ENCODE data around the gene HIRIP3. TPM values are rescaled to one million over a fixed set of nuclear protein-coding genes. Genes with fewer than 3 reads are reported as not detected.

The HIRIP3 gene
- total and polyA plus RNA-seq, 2 of the 13 experiments (the other 11 are each of a cell fraction or from before 2014, with no cell fraction given) = 12.6 to 17.2 TPM

DNA sequence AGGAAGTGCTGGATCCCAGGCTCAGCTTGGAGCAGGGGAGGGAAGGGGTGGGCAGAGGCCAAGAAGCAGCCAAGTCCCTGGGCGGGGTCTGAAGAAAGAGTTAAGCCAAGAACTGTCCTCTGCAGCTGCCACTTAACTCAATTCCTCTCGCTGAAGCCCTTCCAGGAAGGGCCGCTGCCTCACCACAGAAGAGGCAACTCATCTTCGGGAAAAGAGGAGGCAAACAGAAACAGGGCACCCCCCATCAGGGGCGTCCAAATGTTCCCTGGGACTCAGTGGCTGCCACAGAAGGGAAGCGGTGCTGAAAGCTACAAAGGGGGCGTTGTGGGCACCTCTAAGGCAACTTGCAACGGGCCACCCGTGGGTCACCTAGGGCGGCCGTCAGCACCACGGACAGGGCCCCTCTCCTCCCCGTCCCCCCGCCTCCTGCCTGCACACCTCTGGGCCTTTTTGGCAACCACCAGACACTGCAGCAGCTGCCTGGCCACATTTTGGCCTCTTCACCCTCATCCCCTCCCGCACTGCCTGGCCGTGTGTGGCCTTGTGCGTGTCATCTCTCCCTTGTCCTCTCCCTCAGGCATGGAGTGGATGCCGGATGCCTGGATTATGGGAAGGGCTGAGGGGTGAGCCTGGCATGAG, 33.1 kb upstream of the HIRIP3 start (continued):
- TF ChIP-seq BHLHE40 (IDR thresholded peaks at IDR 0.05; ENCODE audit: low read length) (no peak), FOSL2 (CRISPR knock-in tag; IDR thresholded peaks at IDR 0.05) (peak; percentile 27; the same call in 1 of the 2 replicates), REL (CRISPR knock-in tag; conservative IDR thresholded peaks at IDR 0.05) (no peak), MTA3 (CRISPR knock-in tag; IDR thresholded peaks at IDR 0.05) (no peak), ZNF549 (CRISPR knock-in tag; IDR thresholded peaks at IDR 0.05) (no peak), KDM6A (CRISPR knock-in tag; IDR thresholded peaks at IDR 0.05; ENCODE audit: low read depth) (no peak), FOXC1 (CRISPR knock-in tag; IDR thresholded peaks at IDR 0.05; ENCODE audit: borderline replicate concordance) (no peak), MED8 (CRISPR knock-in tag; IDR thresholded peaks at IDR 0.05; ENCODE audit: insufficient replicate concordance) (no peak), DNMT1 (CRISPR knock-in tag; IDR thresholded peaks at IDR 0.05) (no peak), NR2C2 (CRISPR knock-in tag; IDR thresholded peaks at IDR 0.05; ENCODE audit: borderline replicate concordance) (no peak), SP4 (CRISPR knock-in tag; IDR thresholded peaks at IDR 0.05) (0 out of 2 replicates have a peak, but pooled peaks have one; percentile 15)
- TF ChIP-seq, protein P1, sequence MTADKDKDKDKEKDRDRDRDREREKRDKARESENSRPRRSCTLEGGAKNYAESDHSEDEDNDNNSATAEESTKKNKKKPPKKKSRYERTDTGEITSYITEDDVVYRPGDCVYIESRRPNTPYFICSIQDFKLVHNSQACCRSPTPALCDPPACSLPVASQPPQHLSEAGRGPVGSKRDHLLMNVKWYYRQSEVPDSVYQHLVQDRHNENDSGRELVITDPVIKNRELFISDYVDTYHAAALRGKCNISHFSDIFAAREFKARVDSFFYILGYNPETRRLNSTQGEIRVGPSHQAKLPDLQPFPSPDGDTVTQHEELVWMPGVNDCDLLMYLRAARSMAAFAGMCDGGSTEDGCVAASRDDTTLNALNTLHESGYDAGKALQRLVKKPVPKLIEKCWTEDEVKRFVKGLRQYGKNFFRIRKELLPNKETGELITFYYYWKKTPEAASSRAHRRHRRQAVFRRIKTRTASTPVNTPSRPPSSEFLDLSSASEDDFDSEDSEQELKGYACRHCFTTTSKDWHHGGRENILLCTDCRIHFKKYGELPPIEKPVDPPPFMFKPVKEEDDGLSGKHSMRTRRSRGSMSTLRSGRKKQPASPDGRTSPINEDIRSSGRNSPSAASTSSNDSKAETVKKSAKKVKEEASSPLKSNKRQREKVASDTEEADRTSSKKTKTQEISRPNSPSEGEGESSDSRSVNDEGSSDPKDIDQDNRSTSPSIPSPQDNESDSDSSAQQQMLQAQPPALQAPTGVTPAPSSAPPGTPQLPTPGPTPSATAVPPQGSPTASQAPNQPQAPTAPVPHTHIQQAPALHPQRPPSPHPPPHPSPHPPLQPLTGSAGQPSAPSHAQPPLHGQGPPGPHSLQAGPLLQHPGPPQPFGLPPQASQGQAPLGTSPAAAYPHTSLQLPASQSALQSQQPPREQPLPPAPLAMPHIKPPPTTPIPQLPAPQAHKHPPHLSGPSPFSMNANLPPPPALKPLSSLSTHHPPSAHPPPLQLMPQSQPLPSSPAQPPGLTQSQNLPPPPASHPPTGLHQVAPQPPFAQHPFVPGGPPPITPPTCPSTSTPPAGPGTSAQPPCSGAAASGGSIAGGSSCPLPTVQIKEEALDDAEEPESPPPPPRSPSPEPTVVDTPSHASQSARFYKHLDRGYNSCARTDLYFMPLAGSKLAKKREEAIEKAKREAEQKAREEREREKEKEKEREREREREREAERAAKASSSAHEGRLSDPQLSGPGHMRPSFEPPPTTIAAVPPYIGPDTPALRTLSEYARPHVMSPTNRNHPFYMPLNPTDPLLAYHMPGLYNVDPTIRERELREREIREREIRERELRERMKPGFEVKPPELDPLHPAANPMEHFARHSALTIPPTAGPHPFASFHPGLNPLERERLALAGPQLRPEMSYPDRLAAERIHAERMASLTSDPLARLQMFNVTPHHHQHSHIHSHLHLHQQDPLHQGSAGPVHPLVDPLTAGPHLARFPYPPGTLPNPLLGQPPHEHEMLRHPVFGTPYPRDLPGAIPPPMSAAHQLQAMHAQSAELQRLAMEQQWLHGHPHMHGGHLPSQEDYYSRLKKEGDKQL (CRISPR knock-in tag; IDR thresholded peaks at IDR 0.05; ENCODE audit: low read depth) = no peak
- TF ChIP-seq, protein P2, sequence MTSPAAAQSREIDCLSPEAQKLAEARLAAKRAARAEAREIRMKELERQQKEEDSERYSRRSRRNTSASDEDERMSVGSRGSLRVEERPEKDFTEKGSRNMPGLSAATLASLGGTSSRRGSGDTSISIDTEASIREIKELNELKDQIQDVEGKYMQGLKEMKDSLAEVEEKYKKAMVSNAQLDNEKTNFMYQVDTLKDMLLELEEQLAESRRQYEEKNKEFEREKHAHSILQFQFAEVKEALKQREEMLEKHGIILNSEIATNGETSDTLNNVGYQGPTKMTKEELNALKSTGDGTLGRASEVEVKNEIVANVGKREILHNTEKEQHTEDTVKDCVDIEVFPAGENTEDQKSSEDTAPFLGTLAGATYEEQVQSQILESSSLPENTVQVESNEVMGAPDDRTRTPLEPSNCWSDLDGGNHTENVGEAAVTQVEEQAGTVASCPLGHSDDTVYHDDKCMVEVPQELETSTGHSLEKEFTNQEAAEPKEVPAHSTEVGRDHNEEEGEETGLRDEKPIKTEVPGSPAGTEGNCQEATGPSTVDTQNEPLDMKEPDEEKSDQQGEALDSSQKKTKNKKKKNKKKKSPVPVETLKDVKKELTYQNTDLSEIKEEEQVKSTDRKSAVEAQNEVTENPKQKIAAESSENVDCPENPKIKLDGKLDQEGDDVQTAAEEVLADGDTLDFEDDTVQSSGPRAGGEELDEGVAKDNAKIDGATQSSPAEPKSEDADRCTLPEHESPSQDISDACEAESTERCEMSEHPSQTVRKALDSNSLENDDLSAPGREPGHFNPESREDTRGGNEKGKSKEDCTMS (CRISPR knock-in tag; conservative IDR thresholded peaks at IDR 0.05) = no peak
- TF ChIP-seq, protein P3, sequence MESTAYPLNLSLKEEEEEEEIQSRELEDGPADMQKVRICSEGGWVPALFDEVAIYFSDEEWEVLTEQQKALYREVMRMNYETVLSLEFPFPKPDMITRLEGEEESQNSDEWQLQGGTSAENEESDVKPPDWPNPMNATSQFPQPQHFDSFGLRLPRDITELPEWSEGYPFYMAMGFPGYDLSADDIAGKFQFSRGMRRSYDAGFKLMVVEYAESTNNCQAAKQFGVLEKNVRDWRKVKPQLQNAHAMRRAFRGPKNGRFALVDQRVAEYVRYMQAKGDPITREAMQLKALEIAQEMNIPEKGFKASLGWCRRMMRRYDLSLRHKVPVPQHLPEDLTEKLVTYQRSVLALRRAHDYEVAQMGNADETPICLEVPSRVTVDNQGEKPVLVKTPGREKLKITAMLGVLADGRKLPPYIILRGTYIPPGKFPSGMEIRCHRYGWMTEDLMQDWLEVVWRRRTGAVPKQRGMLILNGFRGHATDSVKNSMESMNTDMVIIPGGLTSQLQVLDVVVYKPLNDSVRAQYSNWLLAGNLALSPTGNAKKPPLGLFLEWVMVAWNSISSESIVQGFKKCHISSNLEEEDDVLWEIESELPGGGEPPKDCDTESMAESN (CRISPR knock-in tag; conservative IDR thresholded peaks at IDR 0.05) = no peak
- TF ChIP-seq, protein P4, sequence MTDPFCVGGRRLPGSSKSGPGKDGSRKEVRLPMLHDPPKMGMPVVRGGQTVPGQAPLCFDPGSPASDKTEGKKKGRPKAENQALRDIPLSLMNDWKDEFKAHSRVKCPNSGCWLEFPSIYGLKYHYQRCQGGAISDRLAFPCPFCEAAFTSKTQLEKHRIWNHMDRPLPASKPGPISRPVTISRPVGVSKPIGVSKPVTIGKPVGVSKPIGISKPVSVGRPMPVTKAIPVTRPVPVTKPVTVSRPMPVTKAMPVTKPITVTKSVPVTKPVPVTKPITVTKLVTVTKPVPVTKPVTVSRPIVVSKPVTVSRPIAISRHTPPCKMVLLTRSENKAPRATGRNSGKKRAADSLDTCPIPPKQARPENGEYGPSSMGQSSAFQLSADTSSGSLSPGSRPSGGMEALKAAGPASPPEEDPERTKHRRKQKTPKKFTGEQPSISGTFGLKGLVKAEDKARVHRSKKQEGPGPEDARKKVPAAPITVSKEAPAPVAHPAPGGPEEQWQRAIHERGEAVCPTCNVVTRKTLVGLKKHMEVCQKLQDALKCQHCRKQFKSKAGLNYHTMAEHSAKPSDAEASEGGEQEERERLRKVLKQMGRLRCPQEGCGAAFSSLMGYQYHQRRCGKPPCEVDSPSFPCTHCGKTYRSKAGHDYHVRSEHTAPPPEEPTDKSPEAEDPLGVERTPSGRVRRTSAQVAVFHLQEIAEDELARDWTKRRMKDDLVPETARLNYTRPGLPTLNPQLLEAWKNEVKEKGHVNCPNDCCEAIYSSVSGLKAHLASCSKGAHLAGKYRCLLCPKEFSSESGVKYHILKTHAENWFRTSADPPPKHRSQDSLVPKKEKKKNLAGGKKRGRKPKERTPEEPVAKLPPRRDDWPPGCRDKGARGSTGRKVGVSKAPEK (CRISPR knock-in tag; IDR thresholded peaks at IDR 0.05; ENCODE audit: borderline replicate concordance) = no peak
- TF ChIP-seq, protein P5, sequence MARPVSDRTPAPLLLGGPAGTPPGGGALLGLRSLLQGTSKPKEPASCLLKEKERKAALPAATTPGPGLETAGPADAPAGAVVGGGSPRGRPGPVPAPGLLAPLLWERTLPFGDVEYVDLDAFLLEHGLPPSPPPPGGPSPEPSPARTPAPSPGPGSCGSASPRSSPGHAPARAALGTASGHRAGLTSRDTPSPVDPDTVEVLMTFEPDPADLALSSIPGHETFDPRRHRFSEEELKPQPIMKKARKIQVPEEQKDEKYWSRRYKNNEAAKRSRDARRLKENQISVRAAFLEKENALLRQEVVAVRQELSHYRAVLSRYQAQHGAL (CRISPR knock-in tag; IDR thresholded peaks at IDR 0.05; ENCODE audit: not compliant biosample characterization) = no peak

All from HepG2 (cell line).